ENCODE results near the gene PTGS1. TPM values are rescaled to one million over a fixed set of nuclear protein-coding genes. Genes with fewer than 3 reads are reported as not detected.

PTGS1 gene
- total RNA-seq, 1 donor: 49.8 TPM

Small RNA genes lying within 50 kb of the gene (small RNA-seq; reads per million reads assigned to genes)
- gene AL162424.1: not detected

Other genes starting within 250 kb of the PTGS1 start
- 12.7 TPM for gene NDUFA8, start 211.2 kb upstream of the PTGS1 start, total RNA-seq
- gene MORN5, start 211.1 kb upstream of the PTGS1 start, total RNA-seq: 0.27 TPM
- gene LHX6, start 142.1 kb upstream of the PTGS1 start, total RNA-seq: 0.81 TPM
- 3.5 TPM for gene RBM18, start 106.2 kb upstream of the PTGS1 start, total RNA-seq
- gene MRRF, start 106.1 kb upstream of the PTGS1 start, total RNA-seq: 16.7 TPM
- under 0.01 TPM for gene OR1J1, start 106.9 kb downstream of the PTGS1 start, total RNA-seq
- gene OR1J2, start 139.8 kb downstream of the PTGS1 start, total RNA-seq: 0.27 TPM
- under 0.01 TPM for gene OR1J4, start 148.1 kb downstream of the PTGS1 start, total RNA-seq
- not detected for gene OR1N1, start 156.3 kb downstream of the PTGS1 start, total RNA-seq
- 0.27 TPM for gene OR1N2, start 182.1 kb downstream of the PTGS1 start, total RNA-seq
- 0.27 TPM for gene OR1L8, start 212.4 kb downstream of the PTGS1 start, total RNA-seq
- gene OR1Q1, start 243.7 kb downstream of the PTGS1 start, total RNA-seq: under 0.01 TPM

Measured in hematopoietic multipotent progenitor cell (in vitro differentiated cells).